ENCODE data around the gene PNLIPRP1. TPM values are rescaled to one million over a fixed set of nuclear protein-coding genes. Genes with fewer than 3 reads are reported as not detected.

The PNLIPRP1 gene
- total RNA-seq, 6 donors from 2014 or later, result 0.66 to 1.7 TPM; not detected in 4

- WGBS, 2 donors, result 82 to 85% methylated on average over 8 of the region's 8 CpGs
- ATAC-seq (ENCODE audit: low FRiP score in 2 of 2) (no peak), DNase-seq (no peak)
- Histone ChIP-seq H3K4me1 (no peaks in the 10 kb centered on the region), H3K4me3 (no peak overlapping the region), H3K27me3 (no peaks in the 10 kb centered on the region), H3K9me3 (peaks cover 0 to 5% (median 0%) of the 10 kb centered on the region in 4 donors), H3K27ac (no peak overlapping the region), H3K36me3 (no peaks in the 10 kb centered on the region)
- TF ChIP-seq POLR2A (IDR thresholded peaks at IDR 0.05) (no peak), CTCF (IDR thresholded peaks at IDR 0.05) (no peak), EP300 (IDR thresholded peaks at IDR 0.05) (no peak), POLR2AphosphoS5 (IDR thresholded peaks at IDR 0.05) (no peak)
These were observed 58.1 kb downstream of the PNLIPRP1 start for GRCh38 chr10:116648903-116649302.

- no peak for DNase-seq
- no peak for ATAC-seq (ENCODE audit: low FRiP score in 2 of 2)
- 81 to 89% methylated on average over 1 of the region's 1 CpG for WGBS, 2 donors
- H3K27ac ChIP-seq, result no peak overlapping the region
- no peaks in the 10 kb centered on the region for H3K27me3 ChIP-seq
- peaks cover 0 to 4% (median 0%) of the 10 kb centered on the region in 4 donors for H3K9me3 ChIP-seq
- no peaks in the 10 kb centered on the region for H3K36me3 ChIP-seq
- H3K4me3 ChIP-seq, result no peak overlapping the region
- no peaks in the 10 kb centered on the region for H3K4me1 ChIP-seq
- no peak for TF ChIP-seq EP300 (IDR thresholded peaks at IDR 0.05)
- TF ChIP-seq POLR2AphosphoS5 (IDR thresholded peaks at IDR 0.05), result no peak
- TF ChIP-seq CTCF (IDR thresholded peaks at IDR 0.05), result no peak
- TF ChIP-seq POLR2A (IDR thresholded peaks at IDR 0.05), result no peak
These were observed 63.1 kb downstream of the PNLIPRP1 start for GRCh38 chr10:116653885-116654284.

- H3K27ac ChIP-seq, result no peak overlapping the region
- no peaks in the 10 kb centered on the region for H3K27me3 ChIP-seq
- TF ChIP-seq POLR2AphosphoS5 (IDR thresholded peaks at IDR 0.05), result no peak
- TF ChIP-seq CTCF (IDR thresholded peaks at IDR 0.05), result peak in 1 of 6 experiments; percentile 23
- H3K4me1 ChIP-seq, result no peaks in the 10 kb centered on the region
- no peak for DNase-seq
- 23 to 44% methylated on average over 3 to 4 of the region's 4 CpGs for WGBS, 2 donors
- no peaks in the 10 kb centered on the region for H3K36me3 ChIP-seq
- H3K4me3 ChIP-seq, result no peak overlapping the region
- no peak for ATAC-seq (ENCODE audit: low FRiP score in 2 of 2)
- H3K9me3 ChIP-seq, result no peaks in the 10 kb centered on the region
These were observed 64.1 kb downstream of the PNLIPRP1 start for GRCh38 chr10:116654816-116655215.

GRCh38 chr10:116655568-116655967 lies 64.8 kb downstream of the PNLIPRP1 start:
- Histone ChIP-seq H3K4me1 (no peaks in the 10 kb centered on the region), H3K9me3 (no peaks in the 10 kb centered on the region), H3K4me3 (no peak overlapping the region), H3K27ac (no peak overlapping the region), H3K36me3 (no peaks in the 10 kb centered on the region), H3K27me3 (no peaks in the 10 kb centered on the region)
- DNase-seq (no peak), ATAC-seq (ENCODE audit: low FRiP score in 2 of 2) (no peak)
- 75 to 82% methylated on average over 2 of the region's 2 CpGs for WGBS, 2 donors
- TF ChIP-seq EP300 (IDR thresholded peaks at IDR 0.05) (no peak), POLR2AphosphoS5 (IDR thresholded peaks at IDR 0.05) (no peak), POLR2A (IDR thresholded peaks at IDR 0.05) (no peak), CTCF (IDR thresholded peaks at IDR 0.05) (no peak)

- TF ChIP-seq POLR2A (IDR thresholded peaks at IDR 0.05) (no peak), CTCF (IDR thresholded peaks at IDR 0.05) (no peak), POLR2AphosphoS5 (IDR thresholded peaks at IDR 0.05) (no peak), EP300 (IDR thresholded peaks at IDR 0.05) (no peak)
- Histone ChIP-seq H3K27ac (no peak overlapping the region), H3K27me3 (no peaks in the 10 kb centered on the region), H3K9me3 (no peaks in the 10 kb centered on the region), H3K36me3 (no peaks in the 10 kb centered on the region), H3K4me1 (no peaks in the 10 kb centered on the region), H3K4me3 (no peak overlapping the region)
- no peak for DNase-seq
- no peak for ATAC-seq (ENCODE audit: low FRiP score in 2 of 2)
- 81 to 83% methylated on average over 4 of the region's 4 CpGs for WGBS, 2 donors
These were observed 65.3 kb downstream of the PNLIPRP1 start for GRCh38 chr10:116656044-116656443.
